Fibroblast of the aortic adventitia (primary cell): ENCODE results near the gene ZFAND2B. TPM values are rescaled to one million over a fixed set of nuclear protein-coding genes. Genes with fewer than 3 reads are reported as not detected.

Source experiments
- DNase-seq: peaks from one replicate; pipeline ENCODE4 v3.0.0-alpha.2; 2010; ENCODE audit warnings: low read depth
- H3K4me3 ChIP-seq: 2 replicates; pipeline ENCODE4 v1.5.1; 2011; ENCODE audit warnings: low read depth, mild to moderate bottlenecking, control low read depth, low read length, moderate library complexity
- total RNA-seq: library from RNA; depleted of rRNA; stranded (reverse); fragments of >200 nt; gene quantifications from 2 replicates; pipeline ENCODE4 v1.2.3, GENCODE V29; 2012; ENCODE audit warnings: low replicate concordance
- TF ChIP-seq, protein P1 (sequence below): IDR thresholded peaks from 2 replicates; pipeline ENCODE4 v1.5.1; 2011; ENCODE audit warnings: mild to moderate bottlenecking, low read length, control low read depth, inconsistent platforms; ENCODE audit not compliant: insufficient read depth

ZFAND2B gene
- total RNA-seq, 1 donor, result 27.2 TPM

- no peak overlapping the region for H3K4me3 ChIP-seq
- DNase-seq, result no peak
- TF ChIP-seq, protein P1, sequence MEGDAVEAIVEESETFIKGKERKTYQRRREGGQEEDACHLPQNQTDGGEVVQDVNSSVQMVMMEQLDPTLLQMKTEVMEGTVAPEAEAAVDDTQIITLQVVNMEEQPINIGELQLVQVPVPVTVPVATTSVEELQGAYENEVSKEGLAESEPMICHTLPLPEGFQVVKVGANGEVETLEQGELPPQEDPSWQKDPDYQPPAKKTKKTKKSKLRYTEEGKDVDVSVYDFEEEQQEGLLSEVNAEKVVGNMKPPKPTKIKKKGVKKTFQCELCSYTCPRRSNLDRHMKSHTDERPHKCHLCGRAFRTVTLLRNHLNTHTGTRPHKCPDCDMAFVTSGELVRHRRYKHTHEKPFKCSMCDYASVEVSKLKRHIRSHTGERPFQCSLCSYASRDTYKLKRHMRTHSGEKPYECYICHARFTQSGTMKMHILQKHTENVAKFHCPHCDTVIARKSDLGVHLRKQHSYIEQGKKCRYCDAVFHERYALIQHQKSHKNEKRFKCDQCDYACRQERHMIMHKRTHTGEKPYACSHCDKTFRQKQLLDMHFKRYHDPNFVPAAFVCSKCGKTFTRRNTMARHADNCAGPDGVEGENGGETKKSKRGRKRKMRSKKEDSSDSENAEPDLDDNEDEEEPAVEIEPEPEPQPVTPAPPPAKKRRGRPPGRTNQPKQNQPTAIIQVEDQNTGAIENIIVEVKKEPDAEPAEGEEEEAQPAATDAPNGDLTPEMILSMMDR, result no peak
Observed at GRCh38 chr2:219223831-219224610, 17.4 kb downstream of the ZFAND2B start.

- H3K4me3 ChIP-seq, result no peak overlapping the region
- TF ChIP-seq, protein P1, result no peak
- DNase-seq, result no peak
Observed at GRCh38 chr2:219225350-219225749, 18.8 kb downstream of the ZFAND2B start.

- DNase-seq, result peak; percentile 14
- H3K4me3 ChIP-seq, result peak overlapping the region; percentile 86
- TF ChIP-seq, protein P1, result no peak
Observed at GRCh38 chr2:219228041-219228910, 21.7 kb downstream of the ZFAND2B start.

- TF ChIP-seq, protein P1, result no peak
- H3K4me3 ChIP-seq, result peak overlapping the region; percentile 86
- DNase-seq, result no peak
Observed at GRCh38 chr2:219228911-219229304, 22.3 kb downstream of the ZFAND2B start.

- H3K4me3 ChIP-seq, result peak within 1 kb of the TSS; percentile 95
- peak; percentile 97 for DNase-seq
- TF ChIP-seq, protein P1, result no peak
Observed at GRCh38 chr2:219229305-219230058, 22.9 kb downstream of the ZFAND2B start, which contains the start of the genes ANKZF1 and ATG9A. Gene ANKZF1, plus strand, starts transcription at chr2:219229806. Its CDS starts 452 bp downstream, at chr2:219230258. Gene ATG9A, minus strand, starts transcription at chr2:219229636. Its CDS starts 1,612 bp downstream, at chr2:219228024.

GRCh38 chr2:219230059-219230540 lies 23.5 kb downstream of the ZFAND2B start:
- TF ChIP-seq, protein P1, result no peak
- no peak for DNase-seq
- H3K4me3 ChIP-seq, result peak overlapping the region; percentile 95
